ENCODE results near the gene MRPL55.
A peak's percentile ranks its signal among the peaks of the same experiment; 100 is the strongest.

MRPL55 gene

DNA sequence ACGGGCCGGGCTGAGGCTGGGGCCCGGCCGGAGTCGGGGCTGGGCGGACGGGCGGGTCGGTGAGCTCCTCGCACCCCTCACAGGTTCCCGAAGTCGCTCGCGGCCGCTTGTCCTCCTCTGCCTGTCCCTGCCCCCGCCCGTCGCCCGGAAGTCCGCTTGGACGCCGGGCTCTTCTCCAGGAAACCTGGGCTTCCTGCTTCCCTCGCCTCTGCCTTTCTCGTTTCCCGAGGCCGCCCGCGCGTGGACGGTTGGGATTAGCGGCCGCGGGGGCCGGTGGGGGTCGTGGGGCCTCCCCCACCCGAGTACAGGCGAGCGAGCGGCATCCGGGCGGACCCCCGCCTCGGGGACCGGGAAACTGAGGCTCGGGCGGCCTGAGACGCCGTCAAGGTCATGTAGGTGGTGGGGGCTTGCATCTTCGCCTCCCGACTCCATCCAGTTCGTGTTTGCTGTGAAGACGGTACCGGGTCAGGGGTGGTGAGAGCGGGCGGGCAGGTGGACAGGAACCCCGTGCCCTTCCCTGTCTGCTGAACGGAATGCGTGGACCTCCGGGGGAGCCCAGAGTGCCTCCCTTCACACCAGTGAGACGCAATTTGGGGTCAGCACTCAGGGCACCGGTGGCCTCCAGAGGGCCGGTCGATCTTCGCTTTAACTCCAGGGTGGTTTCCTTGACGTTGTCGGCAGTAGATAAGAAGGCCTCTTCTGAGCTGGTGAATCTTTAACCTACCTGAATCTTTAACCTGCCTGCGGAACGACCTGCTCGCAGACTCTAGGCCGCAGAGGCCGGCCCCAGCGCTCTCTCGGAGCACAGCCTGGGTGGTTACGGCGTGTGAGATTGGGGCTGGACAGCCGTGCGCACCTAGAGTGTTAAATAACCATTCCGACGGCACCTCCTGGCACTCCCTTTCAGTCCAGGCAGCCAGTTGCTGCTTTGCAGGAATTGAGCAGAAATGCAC is 25.9 kb downstream of the MRPL55 start:
- peak; percentile 44 for DNase-seq

DNA sequence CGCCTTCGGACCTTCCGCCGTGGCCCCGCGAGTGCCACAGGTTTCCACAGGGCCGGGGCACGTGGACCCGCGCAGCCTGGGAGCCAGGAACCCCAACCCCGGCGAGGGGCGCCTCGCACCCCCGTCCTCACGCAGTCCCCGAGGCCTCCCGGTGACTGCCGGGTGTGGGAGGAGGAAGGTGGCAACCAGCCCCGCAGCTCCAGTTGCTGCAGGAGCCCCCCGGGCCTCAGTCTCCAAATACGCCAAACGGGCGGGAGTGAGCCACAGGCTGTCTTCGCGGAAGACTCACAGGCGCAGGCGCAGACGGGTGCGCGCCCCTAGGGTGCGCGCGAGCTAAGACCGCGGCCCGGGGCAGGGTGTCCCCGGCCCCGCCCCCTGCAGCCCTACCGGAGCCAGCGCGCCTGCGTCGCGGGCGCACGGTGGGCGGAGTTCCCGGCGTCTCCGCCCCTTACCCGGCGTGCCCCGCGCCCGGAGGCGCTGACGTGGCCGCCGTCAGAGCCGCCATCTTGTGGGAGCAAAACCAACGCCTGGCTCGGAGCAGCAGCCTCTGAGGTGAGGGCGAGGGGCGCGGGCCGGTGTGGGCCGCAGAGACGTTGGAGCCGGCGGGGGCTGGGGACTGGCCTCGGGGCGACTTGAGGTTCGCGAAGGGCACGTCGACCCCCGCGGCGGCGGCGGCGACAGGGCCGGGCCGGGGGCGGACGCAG is 26.7 kb downstream of the MRPL55 start, which contains the start of gene ARF1:
TSS of gene ARF1 (plus strand) at position 495 of the 704 bp plus-strand sequence. CDS start 14,407 bp downstream, outside the sequence.
- DNase-seq, result peak; percentile 89

DNA sequence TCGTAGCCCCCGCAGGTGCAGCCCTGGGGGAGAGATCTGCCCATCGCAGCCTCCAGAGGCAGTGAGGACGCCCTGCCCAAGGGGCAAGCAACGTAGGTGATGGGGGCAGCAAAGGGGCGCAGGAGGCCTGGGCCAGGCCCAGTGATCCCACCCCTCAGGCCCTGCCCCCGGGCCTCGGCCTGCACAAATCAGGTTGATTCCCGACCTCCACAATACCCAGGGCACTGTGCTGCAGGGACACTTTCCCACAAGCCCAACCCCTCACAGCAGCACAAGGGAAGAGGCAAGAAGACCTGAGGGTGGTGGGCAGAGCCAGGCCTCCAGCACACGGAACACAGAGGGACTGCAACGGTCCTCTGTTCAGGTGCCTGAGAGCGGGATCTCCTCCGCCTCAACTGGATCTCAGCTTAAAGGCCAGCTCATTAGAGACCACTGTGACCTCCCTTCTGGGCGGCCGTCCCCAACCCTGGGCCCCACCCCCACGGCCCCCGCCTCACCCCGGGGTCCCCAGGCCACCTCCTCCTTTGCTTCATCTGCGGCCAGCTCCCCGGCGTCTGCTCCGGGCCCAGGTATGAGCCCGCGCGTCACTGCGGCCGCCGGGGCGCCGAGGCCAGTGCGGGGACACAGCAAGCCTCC is 27.4 kb downstream of the MRPL55 start:
- DNase-seq, result peak; percentile 28

DNA sequence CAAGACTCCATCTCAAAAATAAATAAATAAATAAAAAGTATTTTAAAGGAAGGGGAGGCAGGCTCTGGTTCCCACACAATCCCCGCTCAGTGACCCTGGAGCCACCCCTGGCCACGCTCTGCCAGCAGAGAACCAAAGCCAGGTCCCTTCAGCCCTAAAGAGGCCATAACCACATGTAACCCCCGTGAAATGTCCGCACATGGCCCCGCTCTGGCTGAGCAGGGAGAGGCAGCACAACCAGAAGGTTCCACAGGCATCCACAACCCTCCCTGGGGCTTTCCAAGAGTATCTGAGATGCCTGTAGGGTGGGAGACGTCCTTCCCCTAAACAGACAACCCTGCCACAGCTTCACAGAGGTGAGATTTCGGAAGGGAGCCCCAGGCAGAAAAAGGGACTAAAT is 28.0 kb downstream of the MRPL55 start:
- DNase-seq, result no peak

DNA sequence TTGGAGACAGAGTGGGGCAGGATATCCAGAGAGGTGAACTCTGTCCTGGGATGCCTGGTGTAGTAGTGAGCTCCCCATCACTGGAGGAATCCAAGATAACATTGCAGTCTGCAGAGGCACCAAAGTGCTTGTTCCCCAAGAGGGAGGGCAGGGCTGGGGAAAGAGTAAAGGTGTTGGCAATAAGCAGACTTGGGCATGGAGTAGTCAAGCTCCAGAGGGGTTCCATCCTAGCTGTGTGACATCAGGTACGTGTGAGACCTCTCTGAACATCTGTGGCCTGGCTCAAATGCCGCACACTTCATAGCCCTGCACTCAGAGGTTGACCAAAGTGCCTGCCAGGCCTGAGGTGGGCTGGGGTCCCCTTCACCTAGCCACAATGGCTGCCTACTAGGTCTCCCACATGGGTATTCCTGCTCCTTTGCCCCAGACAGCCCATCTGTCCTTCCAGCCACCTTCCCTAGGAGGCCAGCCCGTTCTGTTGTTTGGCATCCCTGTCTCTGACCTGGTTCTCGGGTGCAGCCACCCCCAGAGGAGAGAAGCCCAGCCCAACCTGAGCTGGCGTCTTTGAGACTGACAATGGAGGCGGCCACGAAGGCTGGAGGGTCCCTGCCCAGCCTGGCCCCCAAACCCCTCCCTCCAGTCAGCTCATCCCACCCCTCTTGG is 29.4 kb downstream of the MRPL55 start:
- no peak for DNase-seq

DNA sequence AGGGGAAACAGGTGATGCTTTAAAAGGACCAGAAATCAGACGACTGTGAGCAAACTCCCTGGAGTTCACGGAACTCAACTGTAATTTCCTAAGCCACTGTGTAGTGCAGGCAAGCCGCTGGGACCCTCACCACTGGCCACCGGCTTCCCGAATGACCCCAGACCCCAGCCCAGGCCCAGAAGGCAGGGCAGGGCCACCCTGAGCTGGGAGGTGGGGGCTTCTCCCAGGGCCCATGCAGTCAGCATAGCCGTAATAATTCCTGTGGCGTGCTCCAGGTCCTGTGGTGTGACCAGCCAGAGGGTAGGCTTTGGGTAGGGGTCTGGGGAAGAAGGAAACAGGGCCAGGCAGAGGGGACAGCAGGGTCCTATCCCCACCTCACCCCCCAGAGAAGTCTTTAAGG is 30.1 kb downstream of the MRPL55 start:
- no peak for DNase-seq

DNA sequence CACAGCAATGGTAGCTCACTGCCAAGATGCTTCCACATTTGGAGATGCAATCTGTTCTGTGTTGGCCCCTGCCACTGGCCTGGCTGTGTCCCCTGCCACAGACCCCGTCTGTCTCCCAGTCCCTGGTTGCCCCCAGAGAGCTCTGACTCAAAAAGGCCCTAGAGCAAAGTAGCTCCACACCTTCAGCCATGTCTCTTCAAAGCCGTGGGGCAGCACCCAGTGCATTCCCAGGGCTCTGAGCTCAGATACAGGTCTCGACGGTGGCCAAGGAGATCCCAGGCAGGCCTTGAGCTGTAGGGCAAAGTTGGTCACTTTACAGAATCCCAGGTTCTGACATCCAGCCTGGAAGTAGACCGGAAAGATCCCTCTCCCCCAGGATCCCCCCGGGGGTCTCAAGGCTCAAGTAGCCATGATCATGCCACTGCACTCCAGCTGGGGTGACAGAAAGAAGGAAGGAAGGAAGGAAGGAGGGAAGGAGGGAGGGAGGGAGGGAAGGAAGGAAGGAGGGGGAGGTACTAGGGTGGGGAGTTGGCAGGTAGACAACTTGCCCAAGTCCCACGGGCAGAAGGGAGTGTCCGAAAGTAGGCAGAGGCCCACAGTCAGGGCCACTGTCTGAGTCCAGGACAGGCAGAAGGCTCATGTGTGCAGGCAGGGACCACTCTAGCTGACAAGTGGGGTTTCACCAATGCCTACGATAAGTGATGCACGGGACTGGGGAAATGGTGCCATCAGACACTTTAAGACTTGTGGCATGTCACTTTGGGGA is 31.4 kb downstream of the MRPL55 start:
- DNase-seq, result no peak

DNA sequence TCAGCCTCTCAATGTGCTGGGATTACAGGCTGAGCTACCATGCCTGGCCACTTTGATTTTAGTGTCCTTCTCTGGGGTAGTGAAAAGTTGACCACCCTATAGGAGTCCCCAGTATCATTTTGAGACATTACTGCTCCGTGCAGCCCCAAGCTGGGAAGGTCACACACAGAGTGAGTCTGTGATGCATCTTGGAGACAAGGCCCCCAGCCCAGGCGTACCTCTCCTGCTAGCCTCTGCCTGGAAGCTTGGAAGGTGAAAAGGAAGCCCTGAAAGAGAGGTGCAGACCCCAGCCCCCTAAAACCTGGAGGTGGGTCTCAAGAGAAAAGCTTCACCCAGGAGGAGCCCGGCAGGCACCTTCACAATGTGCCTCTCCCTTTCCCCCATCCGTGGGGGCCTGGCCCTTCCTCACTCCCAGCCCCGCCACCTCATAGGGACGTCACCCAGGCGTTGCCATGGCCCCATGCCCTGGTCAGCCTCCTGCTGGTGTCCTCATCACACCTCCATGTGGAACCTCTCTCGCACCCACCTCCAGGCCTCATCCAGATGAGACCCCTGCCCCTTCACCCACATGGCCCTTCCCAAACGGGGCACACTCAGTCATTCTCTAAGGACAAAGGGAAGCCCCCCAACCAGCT is 32.2 kb downstream of the MRPL55 start:
- no peak for DNase-seq

DNA sequence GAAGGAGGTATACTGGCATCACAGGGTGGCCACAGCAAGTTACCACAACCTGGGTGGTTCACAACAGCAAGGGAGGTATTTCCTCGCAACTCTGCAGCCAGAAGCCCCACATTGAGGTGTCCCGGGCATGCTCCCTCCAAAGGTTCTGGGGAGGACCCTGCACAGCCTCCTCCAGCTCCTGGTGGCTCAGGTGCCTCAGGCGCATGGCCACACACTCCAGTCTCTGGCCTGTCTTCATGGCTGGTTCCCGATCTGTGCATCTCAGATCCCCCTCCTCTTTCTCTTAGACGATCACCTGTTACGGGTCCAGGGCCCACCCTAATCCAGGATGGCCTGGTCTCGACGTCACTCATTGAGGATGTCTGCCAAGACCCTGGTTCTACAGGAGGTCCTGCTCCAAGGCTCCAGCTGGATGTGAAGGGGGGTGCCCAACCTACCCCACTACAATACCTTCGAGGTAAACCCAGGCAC is 33.3 kb downstream of the MRPL55 start:
- DNase-seq, result no peak

DNA sequence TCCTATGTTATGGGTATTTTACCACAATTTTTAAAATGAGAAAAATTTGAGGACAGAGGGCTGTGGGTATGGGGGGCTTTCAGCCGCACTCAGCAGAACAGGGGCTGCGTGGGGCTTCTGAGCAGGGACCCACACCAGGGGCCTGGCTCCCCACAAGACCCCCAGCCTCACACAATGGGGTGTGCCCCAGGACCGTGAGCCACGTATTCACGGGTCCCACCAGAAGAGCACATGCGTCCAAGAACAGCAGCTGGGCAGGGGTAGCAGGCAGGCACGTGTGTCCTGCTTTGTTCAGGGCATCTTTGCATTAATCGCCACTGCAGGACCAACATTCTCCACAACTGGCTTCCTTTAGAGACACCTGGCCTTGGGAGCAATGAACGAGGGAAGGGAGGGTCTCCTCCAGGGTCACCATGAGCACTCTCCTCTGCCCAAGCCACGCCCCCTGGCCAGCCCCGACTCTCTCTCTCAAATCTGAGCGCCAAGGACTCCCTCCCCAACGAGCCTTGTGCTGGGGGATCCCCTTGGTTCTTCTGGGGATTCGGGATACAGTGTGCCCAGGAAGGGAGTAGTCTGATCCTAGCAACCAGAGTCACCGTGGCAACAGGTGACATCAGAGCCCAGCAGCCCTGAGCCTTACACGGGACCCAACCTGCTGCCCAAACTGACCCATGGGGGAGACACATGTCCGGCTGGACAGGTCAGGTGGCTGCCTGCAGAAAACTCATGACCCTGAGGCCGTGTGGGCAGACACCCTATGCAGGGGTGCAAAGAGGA is 34.0 kb downstream of the MRPL55 start:
- DNase-seq, result no peak

DNA sequence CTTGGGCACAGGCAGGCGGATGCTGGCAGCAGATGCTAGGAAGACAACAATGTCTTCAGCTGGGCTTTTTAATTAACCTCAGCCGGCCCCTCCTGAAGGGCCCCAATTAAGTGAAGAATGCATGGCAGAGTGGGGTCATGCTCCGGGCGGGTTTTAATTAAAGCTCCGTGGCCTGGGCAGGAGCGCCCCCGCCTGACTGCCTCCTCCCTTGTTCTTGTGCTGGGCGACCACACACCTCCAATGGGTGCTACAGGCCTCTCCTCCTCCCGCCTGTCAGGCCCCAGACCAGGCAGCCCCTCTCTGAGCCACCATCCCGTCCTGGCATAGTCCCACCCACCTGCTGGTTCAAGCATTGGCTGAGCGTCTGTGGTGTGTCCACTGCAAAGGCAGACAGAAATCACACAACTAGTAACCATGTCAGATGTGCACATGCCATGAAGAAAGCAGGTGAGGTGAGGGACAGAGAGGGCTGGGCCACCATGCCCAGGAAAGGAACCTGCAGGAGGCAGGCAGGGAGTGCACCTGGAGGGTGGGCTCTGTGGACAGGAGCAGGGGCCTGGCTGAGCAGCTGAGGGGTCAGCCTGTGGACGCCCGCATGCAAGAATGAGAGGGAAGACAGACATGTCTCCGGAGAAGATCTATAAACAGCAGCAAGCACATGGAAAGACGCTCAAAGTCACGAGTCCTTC is 35.1 kb downstream of the MRPL55 start:
- no peak for DNase-seq

DNA sequence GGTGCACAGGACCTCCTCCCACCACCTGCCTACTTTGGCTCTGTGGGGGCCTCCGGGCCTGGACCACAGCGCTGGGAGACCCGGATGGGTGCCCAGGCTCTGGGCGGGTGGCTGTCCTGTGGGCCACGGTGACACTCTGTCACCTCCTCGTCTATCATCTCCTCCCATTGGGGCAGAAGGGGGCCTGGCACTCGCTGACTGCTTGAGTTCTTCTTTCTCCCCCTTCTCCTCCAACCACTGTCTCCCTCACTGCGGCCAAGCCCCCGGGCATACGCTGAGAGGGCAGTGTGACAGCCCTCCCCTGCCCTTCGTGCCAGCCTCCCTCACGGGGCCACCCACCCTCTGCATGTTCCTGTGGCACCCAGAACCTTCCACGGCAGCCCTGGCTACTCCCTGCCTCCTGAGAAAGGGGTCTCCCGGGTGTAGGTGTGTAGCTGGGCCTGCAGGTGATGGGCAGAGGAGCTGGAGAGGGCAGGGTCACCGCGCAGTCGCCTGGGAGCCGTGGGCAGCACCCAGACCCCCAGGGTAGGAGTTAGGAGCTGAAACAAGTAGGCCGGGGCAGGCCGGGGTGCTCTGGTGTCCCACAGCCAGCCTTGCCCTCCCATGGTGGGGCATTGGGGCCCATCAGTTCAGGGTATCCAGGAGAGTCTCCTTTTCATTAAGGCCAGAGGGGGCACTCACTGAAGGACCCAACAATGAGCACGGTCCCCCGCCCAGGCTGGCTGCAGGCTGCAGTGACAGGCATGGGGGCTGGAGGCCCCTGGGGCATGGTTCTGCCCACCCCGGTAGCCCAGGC is 35.8 kb downstream of the MRPL55 start:
- no peak for DNase-seq

DNA sequence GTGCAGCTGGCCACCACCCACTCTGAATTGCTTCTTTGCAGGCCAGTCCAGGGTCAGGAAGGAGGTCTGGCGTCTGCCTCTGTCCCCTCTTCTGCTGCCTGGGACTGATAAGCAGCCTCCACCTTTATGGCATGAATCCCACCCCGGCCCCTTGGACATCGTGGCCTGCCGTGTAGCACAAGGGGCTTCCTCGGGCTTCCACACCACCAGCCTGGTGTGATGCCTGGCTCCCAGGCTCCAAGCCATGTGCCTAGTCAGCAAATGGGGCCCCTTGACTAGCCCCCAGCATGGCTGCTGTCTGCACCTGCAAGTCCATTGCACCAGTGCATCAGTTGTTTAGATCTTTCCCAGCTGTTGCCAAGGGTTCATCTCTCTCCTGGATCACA is 36.4 kb downstream of the MRPL55 start:
- no peak for DNase-seq

DNA sequence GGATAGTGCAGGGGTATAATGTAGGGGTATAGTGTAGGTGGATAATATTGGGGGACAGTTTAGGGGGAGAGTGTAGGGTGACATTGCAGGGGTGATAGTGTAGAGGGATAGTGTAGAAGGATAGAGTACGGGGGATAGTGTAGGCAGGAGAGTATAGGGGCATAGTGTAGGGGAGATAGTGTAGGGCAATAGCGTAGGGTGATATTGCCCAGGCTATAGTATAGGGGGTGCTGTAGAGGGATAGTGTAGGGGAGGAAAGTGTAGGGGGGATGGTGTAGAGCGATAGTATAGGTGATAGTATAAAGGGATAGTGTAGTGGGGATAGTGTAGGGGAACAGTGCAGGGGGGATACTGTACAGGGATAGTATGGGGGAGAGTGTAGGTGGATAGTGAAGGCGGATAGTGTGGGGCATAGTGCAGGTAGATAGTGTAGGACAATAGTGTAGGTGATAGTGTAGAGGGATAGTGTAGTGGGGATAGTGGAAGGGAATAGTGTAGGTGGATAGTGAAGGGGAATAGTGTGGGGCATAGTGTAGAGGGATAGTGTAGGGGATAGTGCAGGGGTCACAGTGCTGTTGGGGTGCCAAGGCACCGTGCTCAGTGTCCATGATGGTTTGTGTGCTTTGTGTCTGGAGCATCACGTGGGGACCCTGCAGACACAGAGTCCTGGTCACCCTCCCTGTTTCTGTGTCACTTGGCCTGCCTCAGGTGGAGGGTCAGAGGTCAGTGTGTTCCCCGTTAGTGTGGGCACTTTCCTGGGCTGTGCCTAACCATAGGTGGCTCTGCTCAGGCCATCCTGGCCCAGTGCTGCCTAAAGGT is 37.1 kb downstream of the MRPL55 start:
- DNase-seq, result no peak

DNA sequence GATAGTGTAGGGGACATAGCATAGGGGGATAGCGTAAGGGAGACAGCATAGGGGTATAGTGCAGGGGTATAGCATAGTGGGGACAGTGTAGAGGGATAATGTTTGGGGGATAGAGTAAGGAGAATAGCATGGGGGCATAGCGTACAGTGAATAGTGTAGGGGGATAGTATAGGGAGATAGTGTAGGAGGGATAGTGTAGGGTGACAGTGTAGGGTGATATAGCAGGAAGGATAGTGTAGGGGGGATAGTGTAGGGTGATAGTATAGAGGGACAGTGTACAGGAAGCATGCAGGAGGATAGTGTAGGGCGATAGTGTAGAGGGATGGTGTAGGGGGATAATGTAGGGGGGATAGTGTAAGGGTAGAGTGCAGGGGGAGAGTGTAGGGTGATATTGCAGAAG is 38.2 kb downstream of the MRPL55 start:
- no peak for DNase-seq

DNA sequence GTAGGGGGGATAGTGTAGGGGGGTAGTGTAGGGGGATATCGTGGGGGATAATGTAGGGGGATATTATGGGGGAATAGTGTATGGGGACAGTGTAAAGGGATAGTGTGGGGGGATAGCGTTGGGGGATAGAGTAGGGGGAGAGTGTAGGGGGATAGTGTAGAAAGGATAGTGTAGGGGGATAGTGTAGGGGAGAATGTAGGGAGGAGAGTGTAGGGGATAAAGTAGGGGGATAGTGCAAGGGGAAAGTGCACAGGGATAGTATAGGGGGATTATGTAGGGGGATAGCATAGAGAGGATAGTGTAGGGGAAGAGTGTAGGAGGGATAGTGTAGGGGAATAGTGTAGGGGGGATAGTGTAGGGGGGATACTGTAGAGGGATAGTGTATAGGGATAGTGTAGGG is 38.9 kb downstream of the MRPL55 start:
- no peak for DNase-seq

DNA sequence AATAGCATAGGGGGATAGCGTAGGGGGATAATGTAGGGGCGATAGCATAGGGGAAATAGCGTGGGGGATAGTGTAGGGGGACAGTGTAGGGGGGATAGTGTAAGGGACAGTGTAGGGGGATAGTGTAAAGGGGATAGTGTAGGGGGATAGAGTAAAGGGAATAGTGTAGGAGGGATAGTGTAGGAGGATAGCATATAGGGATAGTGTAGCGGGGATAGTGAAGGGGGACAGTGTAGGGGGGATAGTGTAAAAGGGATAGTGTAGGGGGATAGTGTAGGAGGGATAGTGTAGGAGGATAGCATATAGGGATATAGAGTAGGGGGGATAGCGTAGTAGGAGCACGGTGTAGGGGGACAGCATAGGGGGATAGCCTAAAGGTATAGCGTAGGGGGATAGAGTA is 40.7 kb downstream of the MRPL55 start:
- DNase-seq, result no peak

DNA sequence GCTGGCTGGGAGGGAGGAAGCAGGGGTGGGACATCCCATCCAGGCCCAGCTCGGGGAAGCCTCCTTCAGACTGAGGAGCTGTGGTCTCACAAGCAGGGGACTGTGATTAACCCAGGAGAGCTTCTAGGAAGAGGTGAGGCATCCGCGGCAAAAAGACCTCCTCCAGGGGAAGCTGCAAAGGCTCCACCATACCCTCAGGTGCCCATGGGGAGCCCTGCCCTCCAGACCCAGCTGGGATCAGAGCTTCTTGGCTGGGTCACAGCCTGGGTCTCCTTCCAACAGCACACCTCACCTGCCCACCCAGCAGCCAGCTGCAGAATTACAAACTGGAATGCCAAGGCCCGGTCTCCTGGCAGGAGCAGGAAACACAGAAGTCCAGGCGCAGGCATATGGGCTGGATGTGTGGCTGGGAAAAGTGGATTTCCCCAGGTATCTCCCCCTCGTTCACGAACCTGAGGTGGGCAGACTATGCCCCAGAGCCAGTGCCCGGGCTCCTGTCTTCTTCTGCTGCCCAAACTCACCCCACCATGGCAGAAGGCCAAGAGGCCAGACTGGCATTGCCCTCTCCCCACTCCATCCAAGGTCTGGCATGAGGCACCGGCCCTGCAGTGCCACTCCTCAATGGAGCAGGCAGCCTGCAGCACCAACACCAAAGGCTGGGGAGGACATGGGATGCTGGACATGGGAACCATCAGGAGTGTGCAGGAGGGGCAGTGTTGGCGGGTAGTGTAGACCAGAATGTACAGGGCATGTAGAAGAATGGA is 42.0 kb downstream of the MRPL55 start:
- no peak for DNase-seq
